Central memory CD8-positive, alpha-beta T cell (primary cell): ENCODE data around the gene CPA4.

ENCODE experiments used
- ATAC-seq: fragments of 150-1000 bp; cut with Tn5 transposase; replicated peaks from 2 replicates; pipeline ENCODE4 v1.10.0; 2022; ENCODE audit warnings: mild to moderate bottlenecking, moderate FRiP score, moderate number of reproducible peaks; ENCODE audit not compliant: poor library complexity, severe bottlenecking; ENCODE audit errors: extremely low read depth
- DNase-seq, 2 donors: peaks; one replicate each; pipeline ENCODE4 v3.0.0; 2021; ENCODE audit warnings: low spot score in 2 of 2
- H3K27ac Mint-ChIP-seq: one replicate; pipeline ENCODE4 v1.8.0; 2022; ENCODE audit warnings: low read depth, mild to moderate bottlenecking, moderate library complexity, mixed read lengths
- H3K27me3 Mint-ChIP-seq: one replicate; pipeline ENCODE4 v1.8.0; 2022; ENCODE audit warnings: mixed read lengths
- H3K36me3 Mint-ChIP-seq: one replicate; pipeline ENCODE4 v1.8.0; 2022; ENCODE audit warnings: mild to moderate bottlenecking, moderate library complexity, mixed read lengths; ENCODE audit not compliant: insufficient read depth
- H3K4me1 Mint-ChIP-seq: one replicate; pipeline ENCODE4 v1.8.0; 2022; ENCODE audit warnings: mixed read lengths
- H3K4me3 Mint-ChIP-seq: one replicate; pipeline ENCODE4 v1.8.0; 2022; ENCODE audit warnings: mild to moderate bottlenecking, moderate library complexity, mixed read lengths
- H3K9me3 Mint-ChIP-seq: one replicate; pipeline ENCODE4 v1.8.0; 2022; ENCODE audit warnings: mixed read lengths

Gene CPA4

DNA sequence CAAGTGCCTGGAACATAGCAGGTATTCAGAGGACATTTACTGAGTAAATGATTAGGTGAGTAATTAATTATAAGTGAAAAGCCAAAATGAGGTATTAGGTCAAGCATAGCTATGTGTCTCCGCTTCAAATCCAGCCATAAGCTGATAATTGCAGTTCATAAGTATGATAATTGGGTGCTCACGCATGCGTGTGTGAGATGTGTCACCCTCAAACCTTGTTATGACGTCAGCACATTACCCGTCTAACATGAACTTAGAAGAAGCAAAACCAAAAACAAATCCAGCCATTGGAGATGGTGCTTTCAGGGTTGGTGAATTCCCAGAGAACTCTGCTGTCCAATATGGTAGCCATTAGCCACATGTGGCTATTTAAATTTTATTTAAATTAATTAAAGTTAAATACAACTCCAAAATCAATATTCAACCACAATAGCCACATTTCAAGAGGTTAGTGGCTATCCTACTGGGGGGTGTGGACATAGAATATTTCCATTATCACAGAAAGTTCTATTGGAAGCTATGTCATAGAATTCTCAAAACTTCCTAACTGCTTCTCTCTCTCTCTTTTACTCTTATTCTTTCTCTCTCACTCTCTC is 51.4 kb downstream of the CPA4 start, which contains the start of gene CPA5:
Gene CPA5 (plus strand): TSS at position 546 of the 596 bp plus-strand sequence. CDS start 1,670 bp downstream, outside the sequence.
- Mint-ChIP-seq H3K27me3 (peaks cover 52% of the 10 kb centered on the region), H3K4me3 (no peak within 1 kb of the TSS), H3K4me1 (no peaks in the 10 kb centered on the region), H3K27ac (no peak within 1 kb of the TSS), H3K9me3 (no peaks in the 10 kb centered on the region), H3K36me3 (no peaks in the 10 kb centered on the region)
- DNase-seq (no peak), ATAC-seq (no peak)

GRCh38 chr7:130345136-130345535 is 52.2 kb downstream of the CPA4 start:
- H3K4me1 Mint-ChIP-seq, result no peaks in the 10 kb centered on the region
- no peak overlapping the region for H3K4me3 Mint-ChIP-seq
- H3K9me3 Mint-ChIP-seq, result no peaks in the 10 kb centered on the region
- DNase-seq (no peak), ATAC-seq (no peak)
- H3K27me3 Mint-ChIP-seq, result peaks cover 58% of the 10 kb centered on the region
- H3K27ac Mint-ChIP-seq, result no peak overlapping the region
- H3K36me3 Mint-ChIP-seq, result no peaks in the 10 kb centered on the region

DNA sequence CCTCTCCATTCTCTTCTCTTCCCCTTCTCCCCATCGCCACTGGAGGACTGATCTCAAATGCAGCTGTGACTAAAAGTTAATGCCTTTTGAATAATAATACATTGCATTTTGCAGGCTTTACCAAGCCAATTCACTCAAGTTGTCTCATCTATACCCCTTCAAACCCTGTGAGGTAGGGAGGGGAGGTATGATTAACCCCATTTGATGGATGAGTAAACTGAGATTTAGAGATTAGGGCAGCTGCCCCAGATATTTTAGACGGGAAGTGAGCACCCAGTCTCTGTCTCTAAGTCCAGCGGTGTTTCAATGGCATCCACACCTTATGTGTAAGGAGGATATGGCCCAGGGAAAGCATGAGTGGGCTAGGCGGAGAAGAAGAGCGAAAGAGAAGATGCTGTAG is 52.8 kb downstream of the CPA4 start:
- ATAC-seq (no peak), DNase-seq (no peak)
- Mint-ChIP-seq H3K4me3 (no peak overlapping the region), H3K4me1 (no peaks in the 10 kb centered on the region), H3K27me3 (peaks cover 63% of the 10 kb centered on the region), H3K27ac (no peak overlapping the region), H3K9me3 (no peaks in the 10 kb centered on the region), H3K36me3 (no peaks in the 10 kb centered on the region)

GRCh38 chr7:130346177-130346905 is 53.4 kb downstream of the CPA4 start:
- no peaks in the 10 kb centered on the region for H3K36me3 Mint-ChIP-seq
- H3K9me3 Mint-ChIP-seq, result no peaks in the 10 kb centered on the region
- no peaks in the 10 kb centered on the region for H3K4me1 Mint-ChIP-seq
- DNase-seq (no peak), ATAC-seq (no peak)
- no peak overlapping the region for H3K27ac Mint-ChIP-seq
- peaks cover 70% of the 10 kb centered on the region for H3K27me3 Mint-ChIP-seq
- H3K4me3 Mint-ChIP-seq, result no peak overlapping the region

DNA sequence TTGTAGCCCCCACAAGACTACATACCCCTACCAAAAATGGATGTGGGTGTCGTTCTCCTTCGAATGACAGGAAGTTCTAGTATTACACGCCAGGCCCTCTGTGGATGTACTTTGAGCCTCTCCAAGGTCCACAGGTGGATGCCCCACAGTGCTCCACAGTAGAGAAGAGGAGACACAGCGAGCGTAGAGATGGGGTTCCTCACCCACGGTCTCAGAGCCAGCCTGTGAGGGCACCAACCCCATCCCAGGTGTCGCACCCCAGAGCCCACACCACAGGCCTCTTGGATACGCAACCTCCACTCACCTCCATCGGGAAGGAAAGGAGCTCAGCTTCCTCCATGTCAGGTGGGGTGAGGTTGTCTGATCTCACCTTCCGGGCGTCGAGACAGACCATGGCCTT is 54.0 kb downstream of the CPA4 start:
- Mint-ChIP-seq H3K4me3 (no peak overlapping the region), H3K4me1 (no peaks in the 10 kb centered on the region), H3K9me3 (no peaks in the 10 kb centered on the region), H3K27me3 (peaks cover 76% of the 10 kb centered on the region), H3K27ac (no peak overlapping the region), H3K36me3 (no peaks in the 10 kb centered on the region)
- ATAC-seq (no peak), DNase-seq (no peak)

DNA sequence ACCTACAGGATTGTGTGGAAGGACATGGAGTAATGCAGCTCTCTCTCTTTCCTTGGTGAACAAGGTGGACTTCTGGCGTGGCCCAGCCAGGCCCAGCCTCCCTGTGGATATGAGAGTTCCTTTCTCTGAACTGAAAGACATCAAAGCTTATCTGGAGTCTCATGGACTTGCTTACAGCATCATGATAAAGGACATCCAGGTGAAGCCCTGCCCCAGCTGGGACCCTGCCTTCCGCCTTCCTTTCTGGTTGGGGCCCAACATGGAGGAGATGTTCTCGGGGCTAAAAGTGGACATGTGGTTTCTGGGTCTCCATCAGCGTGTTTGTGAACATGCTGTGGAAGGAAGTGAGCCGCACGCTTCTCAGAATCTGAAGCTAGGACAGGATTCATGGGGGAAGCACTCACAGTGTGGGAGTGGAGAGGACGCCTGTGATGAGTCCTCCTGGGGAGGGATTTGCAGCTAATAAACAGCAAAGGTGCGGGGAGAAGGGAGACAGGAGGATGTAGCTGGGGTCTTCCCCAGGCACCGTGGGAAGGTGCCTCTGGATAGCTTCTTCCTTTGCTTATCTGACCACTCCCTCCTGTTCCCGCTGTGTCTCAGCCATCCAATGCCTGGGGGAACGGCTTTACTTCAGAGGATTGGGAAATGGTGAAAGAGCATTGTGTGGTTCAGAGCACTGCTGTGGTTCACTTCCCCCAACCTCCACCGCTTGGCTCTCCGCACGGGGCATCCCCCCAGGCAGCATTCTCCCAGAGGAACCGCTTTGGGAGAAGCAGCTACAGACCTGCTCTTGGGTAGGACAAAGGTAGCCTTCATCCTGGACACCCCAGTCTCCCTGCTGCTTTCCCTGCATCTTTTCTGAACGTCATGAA is 57.2 kb downstream of the CPA4 start:
- H3K27me3 Mint-ChIP-seq, result peaks cover 63% of the 10 kb centered on the region
- H3K4me3 Mint-ChIP-seq, result no peak overlapping the region
- ATAC-seq (no peak), DNase-seq (no peak)
- no peaks in the 10 kb centered on the region for H3K4me1 Mint-ChIP-seq
- H3K9me3 Mint-ChIP-seq, result no peaks in the 10 kb centered on the region
- H3K27ac Mint-ChIP-seq, result no peak overlapping the region
- no peaks in the 10 kb centered on the region for H3K36me3 Mint-ChIP-seq

DNA sequence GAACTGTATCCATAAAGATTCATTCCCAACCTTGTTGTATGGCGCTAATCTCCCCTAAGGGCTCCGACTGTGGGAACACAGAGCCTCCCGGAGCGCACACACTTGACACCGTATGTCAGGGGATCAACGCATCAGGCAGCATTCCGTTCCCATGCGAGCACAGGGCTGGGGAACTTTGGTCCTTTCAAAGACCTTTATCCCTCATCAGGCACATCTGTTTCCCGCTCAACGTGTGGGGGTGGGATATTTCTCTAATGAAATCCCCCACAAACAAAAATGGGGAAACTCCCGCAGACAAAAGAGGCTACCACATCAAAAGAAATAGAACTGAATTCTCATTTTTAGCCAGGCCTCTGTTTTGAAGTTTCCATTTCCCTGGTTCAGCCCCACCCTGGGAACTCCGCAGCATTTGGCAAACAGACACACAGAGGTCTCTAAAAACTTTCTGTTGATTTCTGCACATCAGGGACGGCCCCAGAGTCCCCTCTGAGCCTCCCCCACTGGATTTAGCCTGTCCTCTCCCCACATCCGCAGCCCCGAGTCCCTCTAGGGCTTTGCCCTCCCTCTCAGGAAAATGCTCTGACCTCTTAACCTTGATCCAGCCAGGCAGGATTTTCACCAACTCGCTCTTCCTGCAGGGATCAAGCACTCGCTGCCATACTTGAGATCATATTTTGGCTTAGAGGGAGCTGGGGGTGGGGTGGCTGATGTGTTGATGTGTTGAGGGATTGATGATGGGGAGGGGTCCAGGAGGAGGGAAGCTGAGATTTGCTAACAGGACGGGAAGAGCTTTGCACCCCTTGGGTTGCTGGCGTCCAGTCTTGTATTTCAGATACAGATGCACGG is 58.2 kb downstream of the CPA4 start:
- DNase-seq, result no peak
- Mint-ChIP-seq H3K27ac (no peak overlapping the region), H3K36me3 (no peaks in the 10 kb centered on the region), H3K4me1 (no peaks in the 10 kb centered on the region), H3K4me3 (no peak overlapping the region), H3K9me3 (no peaks in the 10 kb centered on the region), H3K27me3 (peaks cover 58% of the 10 kb centered on the region)
- ATAC-seq, result no peak

DNA sequence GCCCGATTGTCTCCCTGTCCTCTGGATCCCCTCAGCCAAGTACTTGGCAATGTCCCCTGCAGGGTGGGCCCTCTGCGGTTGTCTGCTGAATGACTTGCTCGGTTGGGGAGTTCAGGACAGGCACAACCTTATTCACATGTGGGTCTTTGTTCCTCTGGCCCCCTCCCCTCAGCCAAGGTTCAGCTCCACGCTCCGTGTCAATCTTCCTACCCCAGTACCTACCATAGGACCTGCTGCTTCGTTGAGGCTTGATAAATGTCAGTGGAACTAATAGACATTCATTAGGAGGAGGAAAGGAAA is 58.8 kb downstream of the CPA4 start:
- Mint-ChIP-seq H3K9me3 (no peaks in the 10 kb centered on the region), H3K27me3 (peaks cover 56% of the 10 kb centered on the region), H3K4me3 (no peak overlapping the region), H3K4me1 (no peaks in the 10 kb centered on the region), H3K27ac (no peak overlapping the region), H3K36me3 (no peaks in the 10 kb centered on the region)
- no peak for DNase-seq
- ATAC-seq, result no peak

DNA sequence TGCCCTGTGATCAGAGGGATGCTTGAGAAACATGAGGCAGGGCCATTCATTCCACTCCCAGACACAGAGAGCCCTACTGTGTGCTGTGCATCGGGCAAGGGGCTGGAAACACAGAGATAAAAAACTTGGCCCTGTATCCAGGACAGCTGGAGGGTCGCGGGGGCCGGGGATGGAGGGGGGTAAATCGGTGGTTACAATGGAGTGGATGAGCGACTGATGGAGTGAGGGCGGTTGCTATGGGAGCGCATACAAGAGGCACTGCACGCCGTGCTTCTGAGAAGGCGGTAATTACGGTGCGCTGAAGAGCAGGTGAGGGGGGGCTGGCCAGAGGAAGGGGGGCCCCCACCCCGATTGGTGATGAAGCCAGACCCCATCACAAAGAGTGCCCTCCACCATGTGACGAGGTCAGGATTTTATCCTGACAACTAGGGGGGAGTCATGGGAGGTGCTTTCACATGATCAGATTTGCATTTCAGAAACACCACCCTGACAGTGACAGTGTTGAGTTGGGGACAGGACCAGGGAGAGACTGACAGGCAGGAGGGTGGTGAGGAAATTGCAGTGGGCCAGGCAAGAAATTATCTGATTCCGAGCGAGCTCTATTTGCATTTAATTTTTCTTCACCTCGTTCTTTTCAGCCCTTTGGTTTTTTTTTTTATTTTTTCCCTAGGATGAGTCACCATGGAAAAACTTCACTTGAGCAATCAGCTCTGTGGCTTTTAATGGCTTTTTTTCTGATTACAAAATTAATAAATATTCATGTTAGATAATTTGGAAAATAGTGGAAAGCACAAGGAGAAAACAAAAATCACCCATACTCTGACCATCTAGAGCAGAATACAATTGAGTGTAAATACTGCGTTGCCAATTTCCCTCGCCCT is 59.5 kb downstream of the CPA4 start:
- Mint-ChIP-seq H3K27me3 (peaks cover 49% of the 10 kb centered on the region), H3K9me3 (no peaks in the 10 kb centered on the region), H3K36me3 (no peaks in the 10 kb centered on the region), H3K27ac (no peak overlapping the region), H3K4me3 (no peak overlapping the region), H3K4me1 (no peaks in the 10 kb centered on the region)
- DNase-seq (no peak), ATAC-seq (no peak)

DNA sequence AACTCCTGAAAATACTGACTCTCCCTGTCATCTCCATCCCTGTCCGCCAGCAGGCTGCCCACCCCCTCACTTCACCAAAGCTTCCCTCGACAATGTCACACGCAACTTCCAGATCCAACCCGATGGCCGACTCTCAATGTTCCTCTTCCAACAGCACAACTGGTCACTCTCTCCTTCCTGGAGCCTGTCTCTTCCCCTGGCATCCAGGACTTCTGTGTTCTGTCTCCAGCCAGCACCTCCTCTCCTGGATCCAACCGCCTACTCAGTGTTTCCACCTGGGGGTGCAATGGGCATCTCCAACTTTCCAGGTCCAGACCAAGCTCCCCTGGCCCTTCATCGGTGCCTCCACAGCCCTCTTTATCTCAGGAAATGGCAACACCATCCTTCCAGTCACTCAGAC is 60.2 kb downstream of the CPA4 start:
- Mint-ChIP-seq H3K4me3 (no peak overlapping the region), H3K9me3 (no peaks in the 10 kb centered on the region), H3K27ac (no peak overlapping the region), H3K4me1 (no peaks in the 10 kb centered on the region), H3K27me3 (peaks cover 41% of the 10 kb centered on the region), H3K36me3 (no peaks in the 10 kb centered on the region)
- DNase-seq, result no peak
- ATAC-seq, result no peak

DNA sequence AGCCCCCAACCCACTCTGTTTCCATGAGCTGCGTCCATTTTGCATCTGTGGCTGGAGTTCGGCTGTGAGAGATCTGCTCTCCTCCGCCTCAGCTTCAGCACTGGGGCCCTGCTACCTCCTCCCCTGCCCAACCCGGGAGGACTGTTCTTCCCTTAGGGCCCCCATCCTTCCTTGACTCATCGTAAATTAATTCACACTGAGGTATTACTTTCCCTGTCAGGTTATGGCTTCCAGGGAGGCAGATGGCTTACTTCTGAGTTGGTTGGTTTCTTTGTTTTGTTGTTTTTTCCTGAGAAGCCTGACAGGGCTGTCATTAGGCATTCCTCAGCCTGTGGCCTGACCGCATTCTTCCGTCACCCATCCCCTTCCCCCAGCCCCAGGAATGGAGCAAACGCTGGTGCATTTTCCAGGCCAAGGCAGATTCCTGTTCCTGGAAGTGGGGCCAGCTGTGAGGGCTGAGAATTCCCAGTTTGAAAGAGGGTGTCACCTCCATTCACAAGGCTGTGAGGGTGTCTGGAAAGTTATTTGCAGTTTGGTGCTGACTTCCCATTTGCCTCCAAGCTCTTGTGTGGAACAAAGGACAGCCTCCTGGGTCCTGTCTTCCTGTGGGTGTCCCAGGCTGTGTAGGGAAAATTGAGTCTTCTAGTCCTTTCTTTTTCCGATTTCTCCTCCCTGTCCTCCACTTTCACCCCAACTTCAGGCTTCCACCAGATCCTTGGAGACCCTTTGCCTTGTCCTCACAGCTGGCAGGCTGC is 63.3 kb downstream of the CPA4 start:
- Mint-ChIP-seq H3K36me3 (no peaks in the 10 kb centered on the region), H3K4me3 (no peak overlapping the region), H3K27ac (no peak overlapping the region), H3K27me3 (peaks cover 18% of the 10 kb centered on the region), H3K9me3 (peaks cover 15% of the 10 kb centered on the region), H3K4me1 (no peaks in the 10 kb centered on the region)
- ATAC-seq (no peak), DNase-seq (no peak)
